ENCODE data around the gene CA5A. TPM values are rescaled to one million over a fixed set of nuclear protein-coding genes. Genes with fewer than 3 reads are reported as not detected.

The CA5A gene
- total and polyA plus RNA-seq, 2 of the 4 experiments (the other 2 are of a cell fraction): not detected

GRCh38 chr16:87966064-87966645 lies 29.8 kb upstream of the CA5A start:
- peaks cover 17% of the 10 kb centered on the region for H3K9me1 ChIP-seq (ENCODE audit: insufficient read depth, low read length)
- H3K4me1 ChIP-seq (ENCODE audit: control insufficient read depth, insufficient read depth, low read length): peaks cover 31% of the 10 kb centered on the region
- peak overlapping the region; percentile 22; the same call in 1 of the 3 replicates for H2BK15ac ChIP-seq (ENCODE audit: low read depth, low read length)
- no peaks in the 10 kb centered on the region for H3K27me3 ChIP-seq (ENCODE audit: control insufficient read depth, insufficient read depth, low read length)
- TF ChIP-seq NFE2L2 (IDR thresholded peaks at IDR 0.05; ENCODE audit: low read depth, low read length) (no peak), RAD21 (IDR thresholded peaks at IDR 0.05; ENCODE audit: low read length) (no peak), MXI1 (IDR thresholded peaks at IDR 0.05; ENCODE audit: borderline replicate concordance, low read depth, low read length) (no peak), RCOR1 (IDR thresholded peaks at IDR 0.05; ENCODE audit: insufficient replicate concordance, low read length) (no peak), MAFK (IDR thresholded peaks at IDR 0.05; ENCODE audit: low read depth, low read length) (no peak)
- peak; percentile 7 for ATAC-seq (ENCODE audit: low read depth)
- WGBS, 2 experiments (ENCODE audit: extremely low coverage in 2 of 2, insufficient read length in 1 of 2): no CpG with 5 or more reads among the region's 5 CpGs
- H3K27ac ChIP-seq (ENCODE audit: insufficient read depth, low read length): peak overlapping the region; percentile 78; the same call in 1 of the 2 replicates
- ChIA-PET POLR2A (ENCODE audit: unreplicated experiment) (interaction anchor here (0.6 kb wide), 1 partner anchor 24 kb away, joined by 3 read pairs; no protein-coding TSS in a partner anchor), CTCF (no interaction called here)
- peaks cover 19 to 85% of the 10 kb centered on the region in 2 experiments for H3K79me1 ChIP-seq (ENCODE audit: low read depth in 1 of 2, low read length in 2 of 2)
- no TSS peak for BruUV-seq (replicated peaks)
- no peak overlapping the region for H3K9ac ChIP-seq (ENCODE audit: low read depth, low read length)
- H4K5ac ChIP-seq (ENCODE audit: low read depth, low read length): peak overlapping the region; percentile 84
- no peak overlapping the region for H2AFZ ChIP-seq (replicated peaks; ENCODE audit: low read length, poor library complexity)
- DNase-seq: peak; percentile 49
- peak overlapping the region; percentile 49 for H2BK5ac ChIP-seq (ENCODE audit: low read depth, low read length, poor library complexity, severe bottlenecking)
- H4K91ac ChIP-seq (ENCODE audit: insufficient read depth, low read depth, low read length): no peak overlapping the region
- peak overlapping the region; percentile 88 for H3K18ac ChIP-seq (ENCODE audit: low read depth, low read length)
- H3K14ac ChIP-seq (replicated peaks; ENCODE audit: low read depth, low read length): peak overlapping the region; percentile 35; the same call in 1 of the 2 replicates
- peaks cover 16% of the 10 kb centered on the region; the same call in 1 of the 2 replicates for H4K20me1 ChIP-seq (ENCODE audit: insufficient read depth, low read length)
- dilution Hi-C loops (cut with HindIII; ENCODE audit: low sequenced_read_pairs, unreplicated experiment): no loop called here
- in situ Hi-C loops (cut with MboI; ENCODE audit: low sequenced_read_pairs): no loop called here
- peak overlapping the region; percentile 16 for H3K4ac ChIP-seq (ENCODE audit: low read depth, low read length)
- intact Hi-C loops (cut with micrococcal nuclease): no loop called here
- H3K36me3 ChIP-seq (ENCODE audit: control insufficient read depth, insufficient read depth, low read length): no peaks in the 10 kb centered on the region
- peak overlapping the region; percentile 40 for H2AK5ac ChIP-seq (ENCODE audit: low read depth, low read length)
- no peak overlapping the region for H3K56ac ChIP-seq (ENCODE audit: extremely low read depth, insufficient read depth, low read length)
- peak overlapping the region; percentile 30 for H3K4me2 ChIP-seq (ENCODE audit: low read depth, low read length)
- 0 out of 2 replicates have a peak overlapping the region, but pooled peaks have one; percentile 19 for H2BK120ac ChIP-seq (ENCODE audit: low read depth, low read length)
- peak overlapping the region; percentile 14 to 56; a peak in 3 of 4 replicates for H4K8ac ChIP-seq (ENCODE audit: low read depth in 2 of 2, low read length in 2 of 2)
- H3K4me3 ChIP-seq (ENCODE audit: insufficient read depth, low read depth, low read length): no peak overlapping the region
- no peak overlapping the region for H2BK20ac ChIP-seq (ENCODE audit: low read depth, low read length)
- H3K23ac ChIP-seq (ENCODE audit: low read depth, low read length): peak overlapping the region; percentile 14
- H3K9me3 ChIP-seq (ENCODE audit: control insufficient read depth, insufficient read depth, low read length): peaks cover 2% of the 10 kb centered on the region; the same call in 1 of the 2 replicates
- no peak overlapping the region for H2AK9ac ChIP-seq (replicated peaks; ENCODE audit: low read depth, low read length, poor library complexity)

Measured in IMR-90 (cell line).